Osteoblast (primary cell): Measurements from ENCODE around the gene HADHA. TPM values are rescaled to one million over a fixed set of nuclear protein-coding genes. Genes with fewer than 3 reads are reported as not detected.

Source experiments
- DNase-seq: peaks from one replicate; pipeline ENCODE4 v3.0.0; 2011; ENCODE audit warnings: low spot score, mixed read lengths; ENCODE audit not compliant: insufficient read length; ENCODE audit errors: missing footprints
- H2AFZ ChIP-seq: 2 replicates; pipeline ENCODE4 v1.6.0; 2011; ENCODE audit warnings: mild to moderate bottlenecking, low read length
- H3K27ac ChIP-seq: 2 replicates; pipeline ENCODE4 v1.5.1; 2011; ENCODE audit warnings: mild to moderate bottlenecking, low read depth, low read length, moderate library complexity
- H3K27me3 ChIP-seq: 2 replicates; pipeline ENCODE4 v1.6.0; 2012; ENCODE audit warnings: mild to moderate bottlenecking, control low read depth, inconsistent platforms, low read length, moderate library complexity; ENCODE audit not compliant: insufficient read depth
- H3K36me3 ChIP-seq: 2 replicates; pipeline ENCODE4 v1.5.1; 2011; ENCODE audit warnings: mild to moderate bottlenecking, low read length, control low read depth, moderate library complexity; ENCODE audit not compliant: insufficient read depth
- H3K4me1 ChIP-seq: 2 replicates; pipeline ENCODE4 v1.5.1; 2011; ENCODE audit warnings: mild to moderate bottlenecking, low read length, control low read depth, moderate library complexity; ENCODE audit not compliant: insufficient read depth
- H3K4me2 ChIP-seq: 2 replicates; pipeline ENCODE4 v1.6.0; 2011; ENCODE audit warnings: mild to moderate bottlenecking, low read length; ENCODE audit not compliant: insufficient read depth
- H3K4me3 ChIP-seq: fragments of 200-600 bp; sonication (generic); 3 replicates; pipeline ENCODE4 v1.5.1; 2012; ENCODE audit warnings: mild to moderate bottlenecking, low read length, inconsistent platforms; ENCODE audit not compliant: insufficient read depth
- H3K79me2 ChIP-seq: 2 replicates; pipeline ENCODE4 v1.6.0; 2012; ENCODE audit warnings: mild to moderate bottlenecking, low read length, control low read depth, inconsistent platforms; ENCODE audit not compliant: insufficient read depth
- H3K9me3 ChIP-seq: 2 replicates; pipeline ENCODE4 v1.5.1; 2011; ENCODE audit warnings: low read depth, low read length, control low read depth
- H4K20me1 ChIP-seq: 2 replicates; pipeline ENCODE4 v1.6.0; 2012; ENCODE audit warnings: mild to moderate bottlenecking, low read length, control low read depth; ENCODE audit not compliant: insufficient read depth
- CTCF ChIP-seq: IDR thresholded peaks from 2 replicates; pipeline ENCODE4 v1.5.1; 2011; ENCODE audit warnings: mild to moderate bottlenecking, low read depth, low read length, moderate library complexity; ENCODE audit errors: extremely low read depth
- total RNA-seq: library from RNA; depleted of rRNA; stranded (reverse); fragments of >200 nt; gene quantifications from 2 replicates; pipeline ENCODE4 v1.2.3, GENCODE V29; 2012

The HADHA gene
- total RNA-seq, 1 donor: 113 TPM

DNA sequence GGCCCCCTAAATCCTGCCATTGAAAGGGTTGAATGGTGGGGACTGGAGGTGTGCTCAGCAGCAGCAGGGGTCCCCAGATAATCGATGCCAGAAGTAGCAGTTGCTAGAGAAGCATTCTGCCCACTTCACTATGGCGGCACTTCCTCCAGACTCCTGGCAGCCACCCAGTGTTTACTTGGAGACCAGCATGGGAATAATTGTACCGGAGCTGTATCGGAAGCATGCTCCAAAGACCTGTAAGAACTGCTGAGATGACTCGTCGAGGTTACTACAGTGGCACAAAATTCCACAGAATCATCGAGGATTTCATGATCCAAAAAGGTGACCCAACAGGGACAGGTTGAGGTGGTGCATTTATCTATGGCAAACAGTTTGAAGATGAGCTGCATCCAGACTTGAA is 82.5 kb downstream of the HADHA start:
- no peak for TF ChIP-seq CTCF
- no peaks in the 10 kb centered on the region for H4K20me1 ChIP-seq
- H3K4me3 ChIP-seq: no peak overlapping the region
- no peak overlapping the region for H2AFZ ChIP-seq
- no peaks in the 10 kb centered on the region for H3K9me3 ChIP-seq
- H3K4me2 ChIP-seq: no peak overlapping the region
- H3K27me3 ChIP-seq: peaks cover 4% of the 10 kb centered on the region
- DNase-seq: no peak
- no peaks in the 10 kb centered on the region for H3K4me1 ChIP-seq
- H3K36me3 ChIP-seq: no peaks in the 10 kb centered on the region
- no peak overlapping the region for H3K27ac ChIP-seq
- no peaks in the 10 kb centered on the region for H3K79me2 ChIP-seq

DNA sequence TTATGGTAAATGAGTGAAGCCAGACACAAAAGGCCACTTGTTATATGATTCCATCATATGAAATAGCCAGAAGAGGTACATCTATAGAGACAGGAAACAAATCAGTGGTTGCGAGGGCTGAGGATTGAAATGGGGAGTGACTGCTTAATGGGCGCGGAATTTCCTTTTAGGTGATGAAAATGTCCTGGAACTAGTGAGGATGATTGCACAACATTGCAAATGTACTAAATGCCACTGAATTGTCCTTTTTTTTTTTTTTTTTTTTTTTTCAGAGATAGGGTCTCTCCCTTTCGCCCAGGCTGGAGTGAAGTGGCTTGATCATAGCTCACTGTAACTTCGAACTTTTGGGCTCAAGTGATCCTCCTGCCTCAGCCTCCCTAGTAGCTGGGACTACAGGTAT is 86.9 kb downstream of the HADHA start:
- Histone ChIP-seq H3K27me3 (no peaks in the 10 kb centered on the region), H3K79me2 (no peaks in the 10 kb centered on the region), H3K4me1 (no peaks in the 10 kb centered on the region), H2AFZ (no peak overlapping the region), H3K4me3 (no peak overlapping the region), H3K27ac (no peak overlapping the region), H4K20me1 (no peaks in the 10 kb centered on the region), H3K9me3 (no peaks in the 10 kb centered on the region), H3K4me2 (no peak overlapping the region), H3K36me3 (no peaks in the 10 kb centered on the region)
- TF ChIP-seq CTCF: no peak
- DNase-seq: no peak

DNA sequence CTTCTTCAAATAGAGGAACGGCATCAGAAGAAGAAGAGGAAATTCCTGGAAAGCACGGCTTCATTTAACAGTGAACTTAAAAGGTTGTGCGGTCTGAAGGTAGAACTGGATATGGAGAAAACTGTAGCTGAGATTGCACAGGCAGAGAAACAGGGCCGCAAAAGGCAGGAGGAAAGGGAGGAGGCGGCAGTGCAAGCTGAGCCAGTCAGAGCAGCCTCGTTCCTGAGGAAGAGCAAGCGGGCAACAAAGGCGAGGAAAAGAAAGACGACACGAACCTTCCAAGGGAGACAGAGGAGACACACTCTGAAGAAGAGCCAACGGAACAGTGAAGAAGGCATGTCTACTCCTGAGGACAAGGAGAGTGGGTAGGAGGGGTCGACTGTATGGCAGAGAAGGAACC is 94.2 kb downstream of the HADHA start:
- no peak overlapping the region for H3K27ac ChIP-seq

GRCh38 chr2:26148501-26148900 is 95.9 kb downstream of the HADHA start:
- Histone ChIP-seq H4K20me1 (no peaks in the 10 kb centered on the region), H3K27me3 (peaks cover 7% of the 10 kb centered on the region), H3K4me2 (no peak overlapping the region), H3K9me3 (no peaks in the 10 kb centered on the region), H3K4me1 (peaks cover 6% of the 10 kb centered on the region), H3K27ac (no peak overlapping the region), H3K4me3 (no peak overlapping the region), H2AFZ (no peak overlapping the region), H3K79me2 (no peaks in the 10 kb centered on the region), H3K36me3 (no peaks in the 10 kb centered on the region)
- peak; percentile 18 for DNase-seq
- no peak for TF ChIP-seq CTCF

More for the DNA sequence above, 94.2 kb downstream of the HADHA start:
- Histone ChIP-seq H3K4me2 (no peak overlapping the region), H3K27me3 (peaks cover 7% of the 10 kb centered on the region), H3K36me3 (no peaks in the 10 kb centered on the region), H2AFZ (no peak overlapping the region), H3K79me2 (no peaks in the 10 kb centered on the region), H3K4me3 (no peak overlapping the region), H4K20me1 (no peaks in the 10 kb centered on the region), H3K9me3 (no peaks in the 10 kb centered on the region), H3K4me1 (peaks cover under 1% of the 10 kb centered on the region)
- no peak for DNase-seq
- TF ChIP-seq CTCF: no peak
